Measurements from ENCODE around the gene DVL2. TPM values are rescaled to one million over a fixed set of nuclear protein-coding genes. Genes with fewer than 3 reads are reported as not detected.
A peak's percentile ranks its signal among the peaks of the same experiment; 100 is the strongest.

DVL2 gene
- total and polyA plus RNA-seq, 2 donors (not counting 3 experiments of a cell fraction or from before 2014, with no cell fraction given) = 17.2 to 55.9 TPM

GRCh38 chr17:7215136-7215638, 19.1 kb downstream of the DVL2 start:
- Histone ChIP-seq H3K9me3 (replicated peaks; ENCODE audit: control insufficient read depth, insufficient read depth, low read length) (no peaks in the 10 kb centered on the region), H3K9me1 (replicated peaks; ENCODE audit: control insufficient read depth, extremely low read depth, insufficient read depth, low read length) (no peaks in the 10 kb centered on the region), H3K27ac (ENCODE audit: insufficient read depth, low read depth, low read length) (no peak overlapping the region), H4K20me1 (replicated peaks; ENCODE audit: control insufficient read depth, extremely low read depth, insufficient read depth, low read length) (no peaks in the 10 kb centered on the region), H3K4me2 (ENCODE audit: insufficient read depth, low read length) (peak overlapping the region; percentile 50), H3K9ac (replicated peaks; ENCODE audit: extremely low read depth, insufficient read depth, low read length) (no peak overlapping the region), H3K4me1 (ENCODE audit: control insufficient read depth, extremely low read depth, insufficient read depth, low read length) (peaks cover 34% of the 10 kb centered on the region), H3K79me2 (ENCODE audit: control insufficient read depth, insufficient read depth, low read length) (peaks cover 20% of the 10 kb centered on the region), H3K4me3 (replicated peaks in 1 of 3; ENCODE audit: insufficient read depth in 1 of 3, low read depth in 1 of 3, low read length in 3 of 3) (no peak overlapping the region), H3K36me3 (ENCODE audit: control insufficient read depth in 2 of 2, extremely low read depth in 1 of 2, insufficient read depth in 2 of 2, low read length in 2 of 2) (no peaks in the 10 kb centered on the region), H2AFZ (ENCODE audit: low read depth, low read length) (no peak overlapping the region), H3K27me3 (ENCODE audit: control insufficient read depth in 2 of 2, insufficient read depth in 2 of 2, low read length in 2 of 2) (no peaks in the 10 kb centered on the region)
- DNase-seq (ENCODE audit: low read depth, low spot score) (no peak), FAIRE-seq (no peak)
- ChIA-PET CTCF (interaction anchor here (1.0 to 2.8 kb wide), 4 partner anchors 41 to 170 kb away, joined by 3 to 16 read pairs (median 4); no protein-coding TSS in a partner anchor), POLR2A (interaction anchor here (0.6 kb wide), 1 partner anchor 43 kb away, joined by 4 read pairs; no protein-coding TSS in a partner anchor)
- dilution Hi-C loops (cut with MboI; ENCODE audit: extremely low pct_ligation_motif_present, low sequenced_read_pairs) = no loop called here
- intact Hi-C loops (cut with micrococcal nuclease) = loop anchor here (2.0 kb wide), 1 partner anchor 92 kb away; the partner anchor contains the start of gene EIF5A
- BruUV-seq (replicated peaks) = no TSS peak
- TF ChIP-seq JUN (IDR thresholded peaks at IDR 0.05; ENCODE audit: borderline replicate concordance, insufficient read depth, insufficient read length, low read depth) (no peak), MYC (IDR thresholded peaks at IDR 0.05; ENCODE audit: low read depth, low read length) (no peak), GATA2 (IDR thresholded peaks at IDR 0.05; ENCODE audit: insufficient read depth, insufficient read length, low read depth, low read length) (no peak), FOS (IDR thresholded peaks at IDR 0.05; ENCODE audit: borderline replicate concordance, insufficient read depth, low read length) (no peak), CTCF (IDR thresholded peaks at IDR 0.05; ENCODE audit: extremely low read depth in 1 of 2, insufficient read depth in 1 of 2, low read depth in 1 of 2, low read length in 2 of 2) (no peak), EZH2 (IDR thresholded peaks at IDR 0.05; ENCODE audit: borderline replicate concordance, low read depth, low read length, severe bottlenecking) (no peak), POLR2A (IDR thresholded peaks at IDR 0.05; ENCODE audit: low read depth, low read length) (no peak), POLR2AphosphoS5 (IDR thresholded peaks at IDR 0.05; ENCODE audit: insufficient read depth, low read depth, low read length) (no peak), MAX (IDR thresholded peaks at IDR 0.05; ENCODE audit: insufficient read depth, insufficient read length) (no peak)

Data from endothelial cell of umbilical vein (primary cell).